Measurements from ENCODE around the gene TPRX2. TPM values are rescaled to one million over a fixed set of nuclear protein-coding genes. Genes with fewer than 3 reads are reported as not detected.
"Not testable (repeated sequence)": the region's sequence is repeated elsewhere in the genome, so short reads cannot be mapped to it uniquely, and the experiment has no call there.

The TPRX2 gene
- total RNA-seq, 8 experiments from 2014 or later = 0.46 to 1.3 (median 0.53) TPM; not detected in 4

DNA sequence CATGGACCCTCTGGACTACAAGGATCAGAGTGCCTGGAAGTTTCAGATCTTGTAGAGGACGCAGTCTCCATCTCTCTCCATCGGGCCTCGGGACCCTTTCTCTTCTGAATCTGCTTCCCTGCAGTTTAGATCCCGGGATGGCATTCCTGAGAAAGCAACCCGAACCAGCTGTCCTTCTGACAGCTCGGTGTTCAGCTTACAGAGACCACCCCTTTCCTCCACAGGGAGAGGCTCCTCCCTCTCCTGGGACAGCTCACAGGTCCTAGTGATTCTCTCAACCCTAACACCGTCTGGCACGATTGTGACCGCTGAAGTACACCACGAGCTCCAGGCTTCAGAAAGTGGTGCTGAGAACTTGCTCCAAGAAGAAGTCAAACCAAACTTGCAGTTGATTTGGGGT lies 19.1 kb upstream of the TPRX2 start:
- Histone ChIP-seq H3K27ac (no peak overlapping the region), H3K4me3 (no peak overlapping the region), H3K4me1 (replicated peaks in 1 of 2) (no peaks in the 10 kb centered on the region)
- peak in 3 of 8 experiments; percentile 34 to 58 (median 47) for ATAC-seq (replicated peaks in 6 of 8)
- in situ Hi-C loops (cut with MboI; ENCODE audit: low pct_unique_long_range_greater_than_20kb in 2 of 9, low sequenced_read_pairs in 9 of 9, unreplicated experiment in 9 of 9) = no loop called here
- 7 to 60% (median 50%) methylated on average over 1 to 7 of the region's 10 CpGs; no CpG with 5 or more reads in 7 of the 10 experiments for WGBS, 10 experiments

DNA sequence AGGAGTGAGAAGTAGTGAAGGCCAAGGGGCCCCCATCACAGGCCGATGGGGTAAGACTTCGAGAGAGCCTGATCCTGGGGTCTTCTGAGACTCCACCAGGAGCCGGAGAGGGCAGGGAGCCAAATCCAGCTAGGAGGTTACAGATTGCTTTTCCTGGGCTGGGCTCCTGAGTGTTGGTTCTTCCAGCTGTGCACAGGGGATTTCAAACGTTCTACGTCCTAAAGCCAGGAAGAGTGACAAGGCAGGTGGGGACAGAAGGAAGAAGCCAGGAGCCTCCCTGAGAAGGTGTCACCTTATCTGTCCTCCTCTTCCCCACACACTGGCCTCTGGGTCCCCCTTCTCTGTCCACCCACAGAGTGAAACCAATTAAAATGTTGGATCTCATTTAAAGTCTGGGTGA lies 16.1 kb upstream of the TPRX2 start:
- H3K27ac ChIP-seq = no peak overlapping the region
- no peak for ATAC-seq (replicated peaks in 6 of 8)
- WGBS, 10 experiments = 23 to 100% (median 81%) methylated on average over 1 to 4 of the region's 5 CpGs; no CpG with 5 or more reads in 2 of the 10 experiments
- in situ Hi-C loops (cut with MboI; ENCODE audit: low pct_unique_long_range_greater_than_20kb in 2 of 9, low sequenced_read_pairs in 9 of 9, unreplicated experiment in 9 of 9) = no loop called here
- no peaks in the 10 kb centered on the region for H3K4me1 ChIP-seq (replicated peaks in 1 of 2)
- H3K4me3 ChIP-seq = no peak overlapping the region

DNA sequence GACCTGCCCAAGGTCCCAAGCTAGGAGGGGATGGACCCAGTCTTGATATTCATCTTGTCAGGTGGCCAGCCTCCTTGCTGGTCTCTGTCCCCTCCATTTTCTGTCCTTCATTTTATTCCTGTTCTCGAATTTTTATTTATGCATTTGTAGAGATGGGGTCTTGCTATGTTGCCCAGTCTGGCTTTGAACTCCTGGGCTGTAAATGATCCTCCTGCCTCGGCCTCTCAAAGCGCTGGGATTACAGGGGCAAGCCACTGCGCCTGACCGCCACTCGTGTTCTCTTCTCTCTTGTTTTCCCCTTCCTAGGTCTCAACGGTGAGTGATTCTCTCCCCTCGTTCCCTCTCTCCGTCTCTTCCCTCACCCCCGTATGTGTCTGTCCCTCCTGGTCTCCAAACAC lies 10.6 kb upstream of the TPRX2 start:
- Histone ChIP-seq H3K27ac (no peak overlapping the region), H3K4me1 (replicated peaks in 1 of 2) (no peaks in the 10 kb centered on the region), H3K4me3 (no peak overlapping the region)
- WGBS, 10 experiments = 0 to 100% (median 80%) methylated on average over 1 to 8 of the region's 10 CpGs; no CpG with 5 or more reads in 3 of the 10 experiments
- no peak for ATAC-seq (replicated peaks in 6 of 8)
- in situ Hi-C loops (cut with MboI; ENCODE audit: low pct_unique_long_range_greater_than_20kb in 2 of 9, low sequenced_read_pairs in 9 of 9, unreplicated experiment in 9 of 9) = no loop called here

DNA sequence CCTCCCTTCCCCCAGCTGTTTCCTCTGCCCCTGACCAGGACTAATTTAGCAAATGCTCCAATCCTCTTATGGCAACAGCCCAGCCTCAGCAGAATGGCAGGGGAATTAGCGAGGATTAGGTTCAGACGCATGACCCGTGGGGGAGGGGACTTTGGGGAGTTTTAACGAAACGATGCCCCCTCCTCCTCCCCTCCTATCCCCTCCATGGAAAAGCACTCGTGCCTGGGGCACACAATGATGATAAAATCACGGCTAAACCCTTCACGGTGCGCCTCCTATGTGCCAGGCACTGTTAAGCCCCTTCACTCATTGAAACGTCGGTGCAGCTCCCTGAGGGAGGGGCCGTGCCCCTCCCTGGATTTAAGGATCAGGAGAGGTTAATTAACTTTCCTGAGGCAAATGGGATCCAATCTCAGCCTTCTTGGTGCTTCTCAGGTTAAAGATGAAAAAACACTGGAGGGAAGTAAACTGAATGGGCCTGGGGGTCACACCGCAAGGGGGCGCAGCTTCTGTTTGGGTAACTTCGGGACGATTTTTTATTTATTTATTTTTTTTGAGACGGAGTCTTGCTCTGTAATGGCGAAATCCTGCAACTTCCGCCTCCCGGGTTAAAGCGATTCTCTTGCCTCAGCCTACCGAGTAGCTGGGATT lies 10.1 kb upstream of the TPRX2 start:
- in situ Hi-C loops (cut with MboI; ENCODE audit: low pct_unique_long_range_greater_than_20kb in 2 of 9, low sequenced_read_pairs in 9 of 9, unreplicated experiment in 9 of 9) = no loop called here
- no peak overlapping the region for H3K4me3 ChIP-seq
- WGBS, 10 experiments = 0 to 33% (median 5%) methylated on average over 3 to 13 of the region's 22 CpGs; no CpG with 5 or more reads in 2 of the 10 experiments
- H3K27ac ChIP-seq = no peak overlapping the region
- H3K4me1 ChIP-seq (replicated peaks in 1 of 2) = no peaks in the 10 kb centered on the region
- no peak for ATAC-seq (replicated peaks in 6 of 8)

DNA sequence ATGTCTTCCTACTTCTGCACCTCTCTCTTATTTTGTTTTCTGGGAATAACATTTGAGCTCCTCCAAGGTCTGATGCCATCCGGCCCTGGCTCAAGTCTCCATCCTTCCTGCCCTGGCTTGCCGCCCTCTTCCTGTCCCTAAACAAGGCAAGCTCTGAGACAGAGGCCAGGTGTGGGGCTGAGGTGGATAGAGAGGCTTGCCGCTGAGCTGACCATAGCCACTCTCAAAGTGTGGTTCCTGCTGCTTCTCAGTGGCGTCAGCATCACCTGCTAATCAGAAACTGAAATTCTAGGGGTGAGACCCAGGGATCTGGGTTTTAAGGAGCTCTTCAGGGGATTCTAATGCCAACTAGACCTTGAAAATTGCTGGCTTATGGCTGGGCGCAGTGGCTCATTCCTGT lies 6.0 kb upstream of the TPRX2 start:
- Histone ChIP-seq H3K27ac (no peak overlapping the region), H3K4me1 (replicated peaks in 1 of 2) (no peaks in the 10 kb centered on the region), H3K4me3 (no peak overlapping the region)
- in situ Hi-C loops (cut with MboI; ENCODE audit: low pct_unique_long_range_greater_than_20kb in 2 of 9, low sequenced_read_pairs in 9 of 9, unreplicated experiment in 9 of 9) = no loop called here
- no peak for ATAC-seq (replicated peaks in 6 of 8)
- WGBS, 10 experiments = 29 to 94% (median 75%) methylated on average over 1 to 3 of the region's 5 CpGs; no CpG with 5 or more reads in 3 of the 10 experiments

DNA sequence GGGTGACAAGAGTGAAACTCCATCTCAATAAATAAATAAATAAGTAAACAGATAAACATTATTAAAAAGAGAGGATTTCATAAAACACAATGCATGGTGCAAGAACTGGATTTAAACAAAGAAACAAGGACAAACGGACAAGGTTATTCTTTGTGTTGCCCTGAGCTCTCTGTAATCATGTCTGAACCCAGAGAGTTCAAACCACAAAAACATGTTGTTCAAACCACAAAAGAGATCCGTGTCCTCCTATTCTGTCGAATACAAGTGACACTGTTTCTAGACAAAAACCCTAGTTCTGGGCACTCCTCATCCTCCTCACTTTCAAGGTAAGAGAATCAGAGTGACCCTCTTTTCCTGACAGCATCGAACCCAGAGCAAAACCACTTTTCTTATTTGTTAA lies 4.6 kb upstream of the TPRX2 start:
- in situ Hi-C loops (cut with MboI; ENCODE audit: low pct_unique_long_range_greater_than_20kb in 2 of 9, low sequenced_read_pairs in 9 of 9, unreplicated experiment in 9 of 9) = no loop called here
- no peak overlapping the region for H3K4me3 ChIP-seq
- no peaks in the 10 kb centered on the region for H3K4me1 ChIP-seq (replicated peaks in 1 of 2)
- 0 to 100% (median 81%) methylated on average over 1 to 4 of the region's 4 CpGs for WGBS, 10 experiments
- no peak for ATAC-seq (replicated peaks in 6 of 8)
- no peak overlapping the region for H3K27ac ChIP-seq

DNA sequence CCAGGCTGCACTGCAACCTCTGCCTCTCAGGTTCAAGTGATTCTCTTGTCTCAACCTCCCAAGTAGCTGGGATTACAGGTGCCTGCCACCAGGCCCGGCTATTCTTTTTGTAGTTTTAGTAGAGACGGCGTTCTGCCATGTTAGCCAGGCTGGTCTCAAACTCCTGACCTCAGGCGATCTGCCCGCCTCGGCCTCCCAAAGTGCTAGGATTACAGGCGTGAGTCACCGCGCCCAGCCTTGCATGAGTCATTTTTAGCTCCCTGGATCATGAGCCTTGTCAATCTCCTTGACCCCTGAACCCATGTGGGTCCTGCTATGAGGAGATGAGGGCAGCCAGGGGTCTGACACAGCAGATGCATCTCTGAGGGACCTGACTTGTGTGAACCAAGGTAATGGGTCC lies 804 bp upstream of the TPRX2 start:
- H3K27ac ChIP-seq; H3K4me3 ChIP-seq; H3K4me1 ChIP-seq (replicated peaks in 1 of 2); in situ Hi-C loops (cut with MboI; ENCODE audit: low pct_unique_long_range_greater_than_20kb in 2 of 9, low sequenced_read_pairs in 9 of 9, unreplicated experiment in 9 of 9): not testable (repeated sequence)
- peak in 1 of 8 experiments; percentile 25 for ATAC-seq (replicated peaks in 6 of 8)
- WGBS, 10 experiments = 69 to 100% (median 89%) methylated on average over 1 to 9 of the region's 9 CpGs; no CpG with 5 or more reads in 2 of the 10 experiments

DNA sequence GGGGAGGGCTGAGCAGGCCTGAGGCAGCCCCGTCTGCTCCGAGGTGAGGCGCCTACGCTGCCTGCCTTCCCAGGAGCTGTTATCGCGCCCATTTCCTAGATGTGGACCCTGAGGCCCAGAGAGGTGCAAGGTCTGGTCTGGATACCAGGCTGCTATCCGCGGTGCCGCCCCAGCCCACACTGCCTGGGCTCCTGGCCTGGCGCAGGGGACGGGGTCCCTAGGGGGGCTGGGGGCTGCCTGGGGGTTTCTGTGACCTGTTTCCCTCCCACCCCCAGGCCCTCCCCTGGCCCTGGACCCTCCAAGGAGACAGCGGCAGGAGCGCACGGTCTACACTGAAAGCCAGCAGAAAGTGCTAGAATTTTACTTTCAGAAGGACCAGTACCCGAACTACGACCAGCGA lies 803 bp downstream of the TPRX2 start:
- no CpG with 5 or more reads among the region's 17 CpGs for WGBS, 10 experiments
- in situ Hi-C loops (cut with MboI; ENCODE audit: low pct_unique_long_range_greater_than_20kb in 2 of 9, low sequenced_read_pairs in 9 of 9, unreplicated experiment in 9 of 9); ATAC-seq (replicated peaks in 6 of 8); H3K4me3 ChIP-seq; H3K4me1 ChIP-seq (replicated peaks in 1 of 2); H3K27ac ChIP-seq: not testable (repeated sequence)

DNA sequence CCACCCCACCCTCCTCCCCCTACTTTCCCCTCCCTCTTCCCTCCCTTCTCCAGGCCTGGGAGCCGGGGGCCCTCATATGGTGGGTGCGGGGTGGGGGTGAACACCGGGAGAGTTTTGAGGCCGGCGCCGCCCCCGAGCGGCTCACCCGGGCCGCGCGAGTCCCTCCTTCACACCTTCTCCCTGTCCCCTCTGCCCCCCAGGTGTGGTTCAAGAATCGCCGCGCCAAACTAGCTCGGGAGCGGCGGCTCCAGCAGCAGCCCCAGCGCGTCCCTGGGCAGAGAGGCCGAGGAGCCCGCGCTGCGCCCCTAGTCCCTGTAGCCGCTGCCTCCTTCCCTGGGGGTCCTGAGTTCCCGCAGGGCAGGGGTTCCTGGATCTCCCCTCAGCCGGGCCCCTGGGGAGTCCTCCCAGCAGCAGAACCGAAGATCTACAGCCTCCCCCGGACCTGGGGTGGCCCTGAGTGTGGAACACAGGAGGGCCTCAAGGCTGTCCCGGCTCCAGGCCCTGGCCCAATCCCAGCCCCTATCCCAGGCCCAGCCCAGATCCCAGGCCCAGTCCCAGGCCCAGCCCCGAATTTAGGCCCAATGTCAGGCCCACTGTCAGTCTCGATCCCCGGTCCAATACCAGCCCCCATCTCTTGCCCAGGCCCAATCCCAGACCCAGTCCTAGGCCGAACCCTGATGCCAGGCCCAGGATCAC lies 1.7 kb downstream of the TPRX2 start:
- Histone ChIP-seq H3K4me3 (no peak overlapping the region), H3K27ac (no peak overlapping the region), H3K4me1 (replicated peaks in 1 of 2) (no peaks in the 10 kb centered on the region)
- no peak for ATAC-seq (replicated peaks in 6 of 8)
- in situ Hi-C loops (cut with MboI; ENCODE audit: low pct_unique_long_range_greater_than_20kb in 2 of 9, low sequenced_read_pairs in 9 of 9, unreplicated experiment in 9 of 9) = no loop called here
- 77 to 100% methylated on average over 1 to 2 of the region's 34 CpGs; no CpG with 5 or more reads in 8 of the 10 experiments for WGBS, 10 experiments

DNA sequence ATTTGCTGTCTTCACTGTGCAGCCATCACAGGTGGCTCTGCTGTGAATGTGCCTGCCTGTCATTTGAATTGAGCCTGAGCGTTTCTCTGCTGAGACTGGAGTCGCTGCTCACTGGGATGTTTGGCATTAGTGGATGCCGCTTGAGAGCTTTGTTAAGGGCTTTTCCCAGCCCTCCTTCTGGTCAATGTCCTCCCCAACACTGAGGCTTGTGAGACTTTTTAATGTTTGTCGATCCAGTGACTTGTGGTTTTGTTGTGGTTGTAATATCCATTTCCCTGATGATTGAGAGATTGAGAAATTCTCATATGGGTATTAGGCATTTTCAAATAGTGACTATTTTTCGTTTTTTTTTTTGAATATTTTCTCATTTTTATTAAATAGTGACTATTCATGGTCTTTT lies 2.6 kb downstream of the TPRX2 start:
- in situ Hi-C loops (cut with MboI; ENCODE audit: low pct_unique_long_range_greater_than_20kb in 2 of 9, low sequenced_read_pairs in 9 of 9, unreplicated experiment in 9 of 9) = no loop called here
- Histone ChIP-seq H3K4me1 (replicated peaks in 1 of 2) (no peaks in the 10 kb centered on the region), H3K4me3 (no peak overlapping the region), H3K27ac (no peak overlapping the region)
- ATAC-seq (replicated peaks in 6 of 8) = no peak
- WGBS, 10 experiments = 0 to 93% (median 75%) methylated on average over 1 to 4 of the region's 5 CpGs

DNA sequence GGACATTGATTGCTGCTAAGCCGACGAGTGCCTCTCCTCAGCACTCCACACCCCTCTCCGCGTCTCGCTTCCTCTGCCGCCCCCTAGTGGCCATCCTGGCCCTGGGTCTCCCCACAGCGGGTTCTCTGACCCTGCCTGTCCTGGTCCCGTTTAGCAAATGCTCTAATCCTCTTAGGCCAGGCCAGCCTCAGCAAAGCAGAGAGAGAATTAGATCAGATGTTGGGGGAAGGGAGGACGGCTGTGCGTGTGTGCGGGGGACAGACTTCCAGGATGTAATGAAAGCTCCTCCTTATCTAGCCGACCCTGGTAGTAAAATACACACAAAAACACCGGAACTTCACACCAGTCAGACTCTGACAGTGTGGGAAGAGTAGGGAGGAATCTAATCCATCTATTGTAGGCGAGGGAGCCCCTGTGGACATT lies 4.5 kb downstream of the TPRX2 start:
- ATAC-seq (replicated peaks in 6 of 8) = peak; percentile 99 to 100 (median 100)
- in situ Hi-C loops (cut with MboI; ENCODE audit: low pct_unique_long_range_greater_than_20kb in 2 of 9, low sequenced_read_pairs in 9 of 9, unreplicated experiment in 9 of 9) = no loop called here
- Histone ChIP-seq H3K27ac (no peak overlapping the region), H3K4me3 (no peak overlapping the region), H3K4me1 (replicated peaks in 1 of 2) (no peaks in the 10 kb centered on the region)
- 0 to 33% (median 8%) methylated on average over 1 to 9 of the region's 14 CpGs; no CpG with 5 or more reads in 2 of the 10 experiments for WGBS, 10 experiments

DNA sequence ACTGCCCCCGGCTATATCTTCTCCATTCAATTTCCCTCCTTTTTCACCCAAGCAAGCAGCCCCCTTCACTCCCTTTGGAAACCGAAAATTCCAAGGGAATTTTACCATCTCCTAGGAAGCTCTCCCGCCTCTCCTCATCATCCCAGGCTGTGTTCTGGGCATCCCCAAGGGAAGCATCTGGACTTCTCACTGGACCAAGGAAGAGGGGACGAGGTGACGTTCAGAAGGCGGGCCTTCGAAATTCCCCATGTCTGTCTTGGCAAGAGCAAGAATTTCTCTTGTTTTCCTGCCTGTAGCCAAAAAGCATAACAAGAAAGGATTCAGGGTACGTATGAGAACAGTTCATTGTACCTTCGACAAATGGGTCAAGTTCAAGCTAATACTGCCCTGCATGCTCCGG lies 6.1 kb downstream of the TPRX2 start:
- Histone ChIP-seq H3K27ac (no peak overlapping the region), H3K4me1 (replicated peaks in 1 of 2) (no peaks in the 10 kb centered on the region), H3K4me3 (no peak overlapping the region)
- in situ Hi-C loops (cut with MboI; ENCODE audit: low pct_unique_long_range_greater_than_20kb in 2 of 9, low sequenced_read_pairs in 9 of 9, unreplicated experiment in 9 of 9) = no loop called here
- WGBS, 10 experiments = 14 to 100% (median 80%) methylated on average over 1 to 9 of the region's 10 CpGs; no CpG with 5 or more reads in 3 of the 10 experiments
- ATAC-seq (replicated peaks in 6 of 8) = no peak

DNA sequence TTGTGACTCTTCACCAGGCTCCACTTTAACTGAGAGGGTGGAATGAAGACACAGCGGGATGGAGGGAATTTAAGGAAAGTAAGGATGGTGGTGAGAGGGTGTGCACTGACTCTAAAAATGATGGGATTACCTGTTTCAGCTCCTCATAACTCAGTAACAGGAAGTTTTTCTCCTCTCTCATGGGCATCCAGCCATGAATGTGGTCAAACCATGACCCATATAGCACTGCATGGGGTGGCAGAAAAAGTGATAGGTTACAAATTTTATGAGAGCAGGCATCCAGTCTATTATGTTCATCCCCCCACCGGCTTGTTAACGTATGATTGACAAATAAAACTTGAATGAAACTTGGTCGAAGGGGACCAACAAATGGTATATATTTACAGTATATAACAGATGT lies 19.9 kb downstream of the TPRX2 start:
- Histone ChIP-seq H3K27ac (no peak overlapping the region), H3K4me1 (replicated peaks in 1 of 2) (no peaks in the 10 kb centered on the region), H3K4me3 (no peak overlapping the region)
- 0 to 73% (median 47%) methylated on average over 1 to 4 of the region's 4 CpGs; no CpG with 5 or more reads in 2 of the 10 experiments for WGBS, 10 experiments
- ATAC-seq (replicated peaks in 6 of 8) = no peak
- in situ Hi-C loops (cut with MboI; ENCODE audit: low pct_unique_long_range_greater_than_20kb in 2 of 9, low sequenced_read_pairs in 9 of 9, unreplicated experiment in 9 of 9) = no loop called here
